Ovary (tissue), 9 donors: ENCODE data around the gene WRNIP1. TPM values are rescaled to one million over a fixed set of nuclear protein-coding genes. Genes with fewer than 3 reads are reported as not detected.

Experiments used
- DNase-seq, 5 donors: peaks; one replicate each; pipeline ENCODE4 v3.0.0-alpha.2; 2019 to 2020
- H3K27ac ChIP-seq, 2 donors: fragments of 200-600 bp; one replicate each; pipeline versions ENCODE4 v1.5.1 to v1.8.0; 2019 to 2022
- H3K27me3 ChIP-seq: fragments of 200-600 bp; one replicate; pipeline ENCODE4 v1.8.0; 2022
- H3K36me3 ChIP-seq: fragments of 200-600 bp; sonication (generic); one replicate; pipeline ENCODE4 v1.5.1; 2019
- H3K4me1 ChIP-seq: one replicate; pipeline ENCODE4 v1.8.1; 2013; ENCODE audit warnings: mild to moderate bottlenecking, moderate library complexity; ENCODE audit not compliant: insufficient read depth
- H3K4me3 ChIP-seq: fragments of 200-600 bp; sonication (generic); one replicate; pipeline ENCODE4 v1.5.1; 2017
- H3K9me3 ChIP-seq, 2 donors: fragments of 200-600 bp in 1 of 2; sonication (generic) in 1 of 2; one replicate each; pipeline versions ENCODE4 v1.5.1 to v1.8.1; 2013 to 2019; ENCODE audit warnings: mild to moderate bottlenecking in 1 of 2, moderate library complexity in 1 of 2
- CTCF ChIP-seq, 3 donors: fragments of 450-650 bp in 2 of 3; fragments of 200-600 bp in 1 of 3; IDR thresholded peaks; one replicate each; pipeline versions ENCODE4 v1.5.1 to v1.8.0; 2016 to 2022; ENCODE audit warnings: antibody characterized with exemption in 3 of 3, mild to moderate bottlenecking in 1 of 3
- EP300 ChIP-seq: sonication (generic); formaldehyde crosslinking; IDR thresholded peaks from one replicate; pipeline ENCODE4 v1.6.1; 2017; ENCODE audit warnings: antibody characterized with exemption
- POLR2A ChIP-seq: fragments of 450-650 bp; IDR thresholded peaks from one replicate; pipeline ENCODE4 v1.6.1; 2017; ENCODE audit warnings: antibody characterized with exemption, mild to moderate bottlenecking, moderate library complexity
- WGBS, 3 donors: extraction: QIAGEN DNeasy Blood & Tissue Kit in 1 of 3; methylation state at CpG; one replicate each; pipeline versions ENCODE4 v1.1.5 to v1.1.7; 2013 to 2017; 5-methylcytosine and 5-hydroxymethylcytosine counted together
- intact Hi-C, 4 donors: fragments of 100-400 bp; cut with DNase I; formaldehyde crosslinking; loops; one replicate each; pipeline versions ENCODE4 v1.11.0 to v1.15.1; 2022 to 2023
- polyA plus RNA-seq, 2 donors: library from polyadenylated mRNA; stranded (reverse); fragments of 200-250 nt in 1 of 2; fragments of 350-450 nt in 1 of 2; fragmentation: Illumina TruSeq in 1 of 2; extraction: RNeasy Lipid Tissue Mini Kit (QIAGEN cat#74804) in 1 of 2; gene quantifications; one replicate each; pipeline ENCODE4 v1.2.3, GENCODE V29; 2013 to 2014
- total RNA-seq, 7 donors: library from RNA; depleted of rRNA in 2 of 7; stranded (reverse); fragments of >200 nt in 2 of 7; fragmentation: NEBNext Ultra II Directional in 3 of 7; extraction: Animal tissue kit (Norgen Biotek cat#: 25700) in 3 of 7; gene quantifications; one replicate each; pipeline versions ENCODE4 v1.1.0 to v1.2.4, GENCODE V29; 2016 to 2023
- donor health status: DM: no; HTN: no; CAD: no; lungs with moderate emphysema.
- donor health status: DM: no; HTN: no; CAD: no.
- donor health status: Bipolar disorder and iron deficiency.
- donor health status: DM: yes; HTN: yes; CAD: no.
- donor health status: DM: no; HTN: no; CAD: no.
- donor health status: DM: yes; HTN: yes; CAD: no.

WRNIP1 gene
- total and polyA plus RNA-seq, 9 donors: 30.4 to 73.4 (median 34.6) TPM

GRCh38 chr6:2737885-2738284 is 27.3 kb upstream of the WRNIP1 start:
- TF ChIP-seq EP300 (no peak), POLR2A (no peak), CTCF (IDR thresholded peaks at IDR 0.05) (no peak)
- Histone ChIP-seq H3K4me1 (no peaks in the 10 kb centered on the region), H3K27me3 (no peaks in the 10 kb centered on the region), H3K27ac (no peak overlapping the region), H3K4me3 (no peak overlapping the region), H3K9me3 (no peaks in the 10 kb centered on the region), H3K36me3 (no peaks in the 10 kb centered on the region)
- 47 to 64% (median 52%) methylated on average over 3 of the region's 3 CpGs for WGBS, 3 donors
- intact Hi-C loops: no loop called here
- no peak for DNase-seq

GRCh38 chr6:2738373-2738979 is 26.7 kb upstream of the WRNIP1 start:
- peak in 2 of 5 donors; percentile 30 to 38 for DNase-seq

GRCh38 chr6:2739335-2739734 is 25.9 kb upstream of the WRNIP1 start:
- no peaks in the 10 kb centered on the region for H3K4me1 ChIP-seq
- no peaks in the 10 kb centered on the region for H3K9me3 ChIP-seq
- TF ChIP-seq EP300: no peak
- no peak for TF ChIP-seq POLR2A
- no peak for TF ChIP-seq CTCF (IDR thresholded peaks at IDR 0.05)
- H3K27ac ChIP-seq: no peak overlapping the region
- intact Hi-C loops: no loop called here
- 85 to 95% (median 89%) methylated on average over 4 of the region's 4 CpGs for WGBS, 3 donors
- H3K27me3 ChIP-seq: no peaks in the 10 kb centered on the region
- H3K4me3 ChIP-seq: no peak overlapping the region
- no peaks in the 10 kb centered on the region for H3K36me3 ChIP-seq
- DNase-seq: no peak

More at GRCh38 chr6:2738373-2738979, 26.7 kb upstream of the WRNIP1 start:
- no peaks in the 10 kb centered on the region for H3K9me3 ChIP-seq
- no peak for TF ChIP-seq EP300
- peak in 2 of 3 donors; percentile 9 to 38 for TF ChIP-seq CTCF (IDR thresholded peaks at IDR 0.05)
- no peak for TF ChIP-seq POLR2A
- H3K36me3 ChIP-seq: no peaks in the 10 kb centered on the region
- no peak overlapping the region for H3K4me3 ChIP-seq
- 29 to 33% (median 29%) methylated on average over 5 of the region's 5 CpGs for WGBS, 3 donors
- no peaks in the 10 kb centered on the region for H3K27me3 ChIP-seq
- intact Hi-C loops: no loop called here
- H3K27ac ChIP-seq: no peak overlapping the region
- H3K4me1 ChIP-seq: no peaks in the 10 kb centered on the region

- Histone ChIP-seq H3K4me3 (no peak overlapping the region), H3K9me3 (no peaks in the 10 kb centered on the region), H3K27ac (no peak overlapping the region), H3K27me3 (no peaks in the 10 kb centered on the region), H3K36me3 (no peaks in the 10 kb centered on the region), H3K4me1 (no peaks in the 10 kb centered on the region)
- intact Hi-C loops: loop anchor here in 1 of 4 donors (10.0 kb wide), 1 partner anchor 1136 kb away; the partner anchor contains the start of gene FOXC1
- no peak for DNase-seq
- TF ChIP-seq EP300 (no peak), CTCF (IDR thresholded peaks at IDR 0.05) (no peak), POLR2A (no peak)
- 87 to 91% (median 91%) methylated on average over 5 of the region's 5 CpGs for WGBS, 3 donors
Measured at GRCh38 chr6:2740581-2740980, 24.6 kb upstream of the WRNIP1 start.
